ENCODE measurements around the gene HM13. TPM values are rescaled to one million over a fixed set of nuclear protein-coding genes. Genes with fewer than 3 reads are reported as not detected.

HM13 gene
- total RNA-seq, 4 donors from 2014 or later = 54.8 to 86.7 (median 75.8) TPM

GRCh38 chr20:31550099-31550498, 35.9 kb downstream of the HM13 start:
- TF ChIP-seq, protein P1, sequence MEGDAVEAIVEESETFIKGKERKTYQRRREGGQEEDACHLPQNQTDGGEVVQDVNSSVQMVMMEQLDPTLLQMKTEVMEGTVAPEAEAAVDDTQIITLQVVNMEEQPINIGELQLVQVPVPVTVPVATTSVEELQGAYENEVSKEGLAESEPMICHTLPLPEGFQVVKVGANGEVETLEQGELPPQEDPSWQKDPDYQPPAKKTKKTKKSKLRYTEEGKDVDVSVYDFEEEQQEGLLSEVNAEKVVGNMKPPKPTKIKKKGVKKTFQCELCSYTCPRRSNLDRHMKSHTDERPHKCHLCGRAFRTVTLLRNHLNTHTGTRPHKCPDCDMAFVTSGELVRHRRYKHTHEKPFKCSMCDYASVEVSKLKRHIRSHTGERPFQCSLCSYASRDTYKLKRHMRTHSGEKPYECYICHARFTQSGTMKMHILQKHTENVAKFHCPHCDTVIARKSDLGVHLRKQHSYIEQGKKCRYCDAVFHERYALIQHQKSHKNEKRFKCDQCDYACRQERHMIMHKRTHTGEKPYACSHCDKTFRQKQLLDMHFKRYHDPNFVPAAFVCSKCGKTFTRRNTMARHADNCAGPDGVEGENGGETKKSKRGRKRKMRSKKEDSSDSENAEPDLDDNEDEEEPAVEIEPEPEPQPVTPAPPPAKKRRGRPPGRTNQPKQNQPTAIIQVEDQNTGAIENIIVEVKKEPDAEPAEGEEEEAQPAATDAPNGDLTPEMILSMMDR (IDR thresholded peaks at IDR 0.05) = no peak
- TF ChIP-seq POLR2A (IDR thresholded peaks at IDR 0.05) = no peak
- no peak for TF ChIP-seq EP300 (IDR thresholded peaks at IDR 0.05)
- H3K36me3 ChIP-seq = peaks cover 0 to 81% (median 13%) of the 10 kb centered on the region in 3 donors

DNA sequence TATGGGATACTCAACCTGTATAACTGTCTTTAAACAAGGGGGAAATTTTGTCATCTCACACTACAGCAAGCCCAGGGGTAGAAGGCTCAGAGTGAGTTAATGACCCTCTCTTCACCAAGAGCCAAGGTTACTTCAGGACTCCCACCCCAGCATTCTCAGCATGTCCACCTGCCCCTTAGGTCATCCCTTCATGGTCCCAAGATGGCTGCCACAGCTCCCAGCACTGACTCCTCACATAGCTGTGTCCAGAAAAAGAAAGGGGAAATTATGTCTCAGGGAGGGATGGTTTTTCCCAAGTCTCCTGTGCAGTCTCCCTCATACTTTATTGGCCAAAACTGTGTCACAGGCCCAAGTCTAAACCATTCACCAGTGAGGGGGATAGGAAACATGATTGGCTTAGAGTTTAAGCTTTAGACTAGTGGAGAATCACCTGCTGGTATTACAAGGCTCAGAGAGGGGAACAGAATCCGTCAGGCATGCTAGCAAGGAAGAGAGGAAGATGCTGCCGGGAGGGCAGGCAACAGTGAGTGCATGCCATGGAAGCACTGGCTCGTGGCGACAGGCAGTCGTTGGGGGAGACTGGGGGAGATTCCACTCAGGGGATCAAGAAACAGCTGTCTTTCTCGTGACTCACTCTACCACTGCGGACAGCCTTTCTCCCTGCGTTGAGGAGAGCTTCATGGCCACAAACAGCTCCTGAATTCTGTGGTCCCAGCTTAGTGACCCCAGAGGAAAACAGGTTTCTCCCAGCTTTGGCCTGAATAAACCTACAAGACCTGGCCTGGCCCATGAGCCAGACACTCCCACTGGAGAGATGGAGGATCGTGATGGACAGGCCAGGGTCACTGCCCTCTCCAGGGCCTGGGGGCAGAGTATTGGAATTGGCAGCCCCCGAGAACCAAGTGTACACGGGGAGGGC, 37.2 kb downstream of the HM13 start:
- Histone ChIP-seq H3K4me1 (peaks cover 0 to 22% (median 0%) of the 10 kb centered on the region in 4 donors), H3K9me3 (no peaks in the 10 kb centered on the region), H3K27me3 (no peaks in the 10 kb centered on the region), H3K27ac (no peak overlapping the region), H3K4me3 (no peak overlapping the region), H3K36me3 (peaks cover 0 to 95% (median 15%) of the 10 kb centered on the region in 3 donors)
- DNase-seq (ENCODE audit: low spot score in 2 of 2) = no peak
- no peak for TF ChIP-seq POLR2A (IDR thresholded peaks at IDR 0.05)
- WGBS, 2 donors = 82 to 86% methylated on average over 10 to 11 of the region's 11 CpGs

More at GRCh38 chr20:31550099-31550498, 35.9 kb downstream of the HM13 start:
- peaks cover 0 to 33% (median 0%) of the 10 kb centered on the region in 4 donors for H3K4me1 ChIP-seq
- H3K4me3 ChIP-seq = no peak overlapping the region
- H3K9me3 ChIP-seq = no peaks in the 10 kb centered on the region
- no peaks in the 10 kb centered on the region for H3K27me3 ChIP-seq
- H3K27ac ChIP-seq = no peak overlapping the region
- 92% methylated on average over 13 of the region's 13 CpGs for WGBS, 2 donors
- no peak for DNase-seq (ENCODE audit: low spot score in 2 of 2)

DNA sequence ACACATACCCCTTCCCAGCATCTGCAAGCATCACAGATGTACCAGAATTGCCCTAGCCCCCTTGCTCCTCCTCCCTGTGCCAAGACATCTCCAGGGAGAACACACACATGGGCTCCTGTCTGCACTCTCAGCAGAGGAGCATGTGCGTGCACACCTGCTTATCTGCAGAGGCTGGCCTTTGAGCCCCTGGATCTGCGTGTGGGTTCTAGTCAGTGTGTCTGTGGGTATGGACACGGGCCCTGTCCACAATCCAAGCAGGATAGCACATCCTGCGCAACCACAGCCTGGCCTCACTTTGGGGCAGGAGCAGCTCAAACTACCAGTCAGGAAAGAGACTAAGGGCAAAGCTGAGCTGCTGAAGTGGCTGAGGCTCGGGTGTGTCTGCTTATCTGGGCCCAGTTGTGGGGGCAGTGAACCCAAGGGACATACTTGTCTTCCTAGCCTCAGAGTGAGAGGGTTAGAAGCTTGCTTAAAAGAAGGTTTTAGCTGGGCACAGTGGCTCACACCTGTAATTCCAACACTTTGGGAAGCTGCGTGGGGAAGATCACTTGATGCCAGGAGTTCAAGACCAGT, 41.0 kb downstream of the HM13 start:
- Histone ChIP-seq H3K27me3 (no peaks in the 10 kb centered on the region), H3K9me3 (no peaks in the 10 kb centered on the region), H3K27ac (no peak overlapping the region), H3K4me3 (no peak overlapping the region), H3K4me1 (peaks cover 0 to 19% (median under 1%) of the 10 kb centered on the region in 4 donors), H3K36me3 (peaks cover 0 to 85% (median 3%) of the 10 kb centered on the region in 3 donors)
- DNase-seq (ENCODE audit: low spot score in 2 of 2) = no peak
- TF ChIP-seq EP300 (IDR thresholded peaks at IDR 0.05) (no peak), POLR2A (IDR thresholded peaks at IDR 0.05) (no peak)
- TF ChIP-seq, protein P1 (IDR thresholded peaks at IDR 0.05) = no peak
- 71 to 81% methylated on average over 5 to 6 of the region's 6 CpGs for WGBS, 2 donors

- peak overlapping the region in 2 of 4 donors; percentile 48 to 71 for H3K27ac ChIP-seq
- no peak overlapping the region for H3K4me3 ChIP-seq
- H3K27me3 ChIP-seq = no peaks in the 10 kb centered on the region
- H3K9me3 ChIP-seq = no peaks in the 10 kb centered on the region
- peaks cover 0 to 26% (median 4%) of the 10 kb centered on the region in 4 donors for H3K4me1 ChIP-seq
- H3K36me3 ChIP-seq = peaks cover 0 to 82% (median 19%) of the 10 kb centered on the region in 3 donors
- 95 to 100% methylated on average over 2 of the region's 2 CpGs for WGBS, 2 donors
- DNase-seq (ENCODE audit: low spot score in 2 of 2) = no peak
- TF ChIP-seq POLR2A (IDR thresholded peaks at IDR 0.05) = no peak
- TF ChIP-seq, protein P1 (IDR thresholded peaks at IDR 0.05) = no peak
These were observed 45.5 kb downstream of the HM13 start for GRCh38 chr20:31559704-31560093.

DNA sequence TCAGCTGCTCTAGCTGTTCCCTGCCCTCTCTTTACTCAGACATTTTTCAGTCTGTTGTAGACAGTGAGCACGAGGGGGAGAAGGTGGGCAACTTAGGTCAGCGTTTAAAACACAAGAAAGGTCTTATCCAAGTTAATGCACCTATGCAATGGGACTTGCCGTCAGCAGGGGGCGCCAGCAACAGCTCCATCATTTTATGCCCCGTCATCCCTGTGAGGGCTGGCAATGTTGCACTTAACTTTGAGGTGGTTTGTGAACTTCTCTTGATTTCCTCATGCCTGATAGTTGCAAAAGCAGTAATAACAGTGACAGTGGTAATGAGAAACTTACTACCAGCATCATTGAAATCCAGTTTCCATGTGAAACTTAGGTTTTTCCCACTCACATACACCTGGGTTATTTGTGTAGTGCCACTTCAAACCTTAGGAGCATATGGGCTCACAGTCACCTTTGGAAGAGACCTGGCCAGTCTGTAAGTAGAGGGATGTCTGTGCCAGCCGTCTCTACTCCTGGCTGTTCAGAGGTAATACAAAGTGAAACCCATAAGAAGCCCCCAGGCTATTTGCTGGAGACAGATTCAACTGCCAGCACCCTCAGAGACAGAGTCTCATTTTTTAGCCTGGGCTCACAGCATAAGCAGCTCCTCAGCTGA, 46.0 kb downstream of the HM13 start:
- peaks cover 0 to 82% (median 17%) of the 10 kb centered on the region in 3 donors for H3K36me3 ChIP-seq
- TF ChIP-seq, protein P1 (IDR thresholded peaks at IDR 0.05) = peak; percentile 73 to 87 (median 86)
- no peak for TF ChIP-seq EP300 (IDR thresholded peaks at IDR 0.05)
- H3K4me3 ChIP-seq = no peak overlapping the region
- H3K9me3 ChIP-seq = no peaks in the 10 kb centered on the region
- H3K27ac ChIP-seq = peak overlapping the region in 3 of 4 donors; percentile 46 to 71 (median 48)
- H3K4me1 ChIP-seq = peaks cover 0 to 26% (median 4%) of the 10 kb centered on the region in 4 donors
- WGBS, 2 donors = 15 to 17% methylated on average over 6 of the region's 6 CpGs
- H3K27me3 ChIP-seq = no peaks in the 10 kb centered on the region
- peak; percentile 48 to 65 for DNase-seq (ENCODE audit: low spot score in 2 of 2)
